ENCODE results near the gene PPBP.

DNA sequence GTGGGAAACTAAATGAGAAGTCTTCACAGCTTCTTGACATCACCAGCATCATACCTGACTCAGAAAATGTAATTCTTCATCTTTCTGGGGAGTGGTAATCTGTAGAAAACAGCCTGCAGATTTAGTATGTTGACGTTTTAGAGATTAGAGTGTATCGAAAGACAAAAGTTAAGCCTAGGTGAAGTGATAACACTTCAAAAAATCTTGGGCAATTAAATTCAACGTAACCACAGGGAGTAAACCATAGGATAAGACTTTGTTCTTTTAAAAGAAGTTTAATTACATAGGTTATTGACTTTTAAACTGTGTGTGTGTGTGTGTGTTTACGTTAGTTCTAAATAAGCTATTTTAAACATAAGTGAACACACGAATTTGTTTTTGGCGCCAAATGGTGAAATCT is 12.3 kb upstream of the PPBP start:
- TF ChIP-seq, protein P1, sequence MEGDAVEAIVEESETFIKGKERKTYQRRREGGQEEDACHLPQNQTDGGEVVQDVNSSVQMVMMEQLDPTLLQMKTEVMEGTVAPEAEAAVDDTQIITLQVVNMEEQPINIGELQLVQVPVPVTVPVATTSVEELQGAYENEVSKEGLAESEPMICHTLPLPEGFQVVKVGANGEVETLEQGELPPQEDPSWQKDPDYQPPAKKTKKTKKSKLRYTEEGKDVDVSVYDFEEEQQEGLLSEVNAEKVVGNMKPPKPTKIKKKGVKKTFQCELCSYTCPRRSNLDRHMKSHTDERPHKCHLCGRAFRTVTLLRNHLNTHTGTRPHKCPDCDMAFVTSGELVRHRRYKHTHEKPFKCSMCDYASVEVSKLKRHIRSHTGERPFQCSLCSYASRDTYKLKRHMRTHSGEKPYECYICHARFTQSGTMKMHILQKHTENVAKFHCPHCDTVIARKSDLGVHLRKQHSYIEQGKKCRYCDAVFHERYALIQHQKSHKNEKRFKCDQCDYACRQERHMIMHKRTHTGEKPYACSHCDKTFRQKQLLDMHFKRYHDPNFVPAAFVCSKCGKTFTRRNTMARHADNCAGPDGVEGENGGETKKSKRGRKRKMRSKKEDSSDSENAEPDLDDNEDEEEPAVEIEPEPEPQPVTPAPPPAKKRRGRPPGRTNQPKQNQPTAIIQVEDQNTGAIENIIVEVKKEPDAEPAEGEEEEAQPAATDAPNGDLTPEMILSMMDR (IDR thresholded peaks at IDR 0.05): no peak
- no peak for TF ChIP-seq POLR2A (IDR thresholded peaks at IDR 0.05)

Measured in lower leg skin (tissue), 3 donors.